ENCODE results near the gene ATP6AP1. TPM values are rescaled to one million over a fixed set of nuclear protein-coding genes. Genes with fewer than 3 reads are reported as not detected.

ATP6AP1 gene
- total RNA-seq, 1 experiment from 2014 or later, result 119 TPM

DNA sequence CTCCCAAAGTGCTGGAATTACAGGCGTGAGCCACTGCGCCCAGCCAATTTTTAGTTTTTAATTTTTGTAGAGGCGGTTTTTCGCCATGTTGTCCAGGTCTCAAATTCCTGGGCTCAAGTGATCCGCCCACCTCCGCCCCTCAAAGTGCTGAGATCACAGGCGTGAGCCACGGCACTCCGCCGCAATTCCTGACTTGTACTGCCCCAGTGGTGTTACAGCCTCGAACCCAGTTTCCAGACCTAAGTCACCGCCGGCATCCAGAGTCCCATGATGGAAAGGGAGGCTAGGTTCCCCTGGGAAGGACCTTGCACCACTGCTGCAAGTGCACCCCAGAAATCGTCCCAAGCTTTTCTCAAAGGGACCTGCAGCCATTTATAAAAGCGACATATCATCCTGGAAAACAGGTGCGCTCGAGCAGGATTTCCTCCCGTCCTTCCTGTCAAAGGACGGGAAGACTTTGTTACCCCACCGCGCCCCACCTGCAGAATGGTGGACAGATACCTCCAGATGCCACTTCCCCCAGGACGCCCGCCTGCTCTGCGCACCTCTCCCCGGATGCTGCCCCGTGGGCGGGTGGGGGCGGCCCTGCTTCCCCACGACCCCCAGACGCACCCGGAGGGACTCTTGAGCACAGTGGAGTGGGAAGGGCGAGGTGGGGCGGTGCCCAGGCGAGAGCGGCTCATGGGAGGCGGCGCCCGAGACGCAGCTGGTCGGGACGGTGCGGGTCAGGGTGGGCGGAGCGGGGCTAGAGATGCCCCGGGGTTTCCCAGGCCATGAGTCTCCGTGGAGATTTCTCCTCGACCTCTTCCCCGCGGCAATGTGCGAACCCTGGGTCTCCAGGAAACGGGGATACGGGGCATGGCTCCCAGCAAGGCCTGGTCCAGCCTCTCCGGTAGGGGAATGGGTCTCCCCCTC, 31.2 kb upstream of the ATP6AP1 start:
- intact Hi-C loops (cut with micrococcal nuclease; ENCODE audit: unreplicated experiment), result loop anchor here (5.0 kb wide), 4 partner anchors 45 to 135 kb away; partner anchors contain the start of genes FAM50A, PLXNA3 and UBL4A
- peaks cover 29% of the 10 kb centered on the region for H3K79me2 ChIP-seq (ENCODE audit: low read depth)
- peak overlapping the region; percentile 94 for H3K4me2 ChIP-seq
- peak overlapping the region; percentile 97 for H3K27ac ChIP-seq
- POLR2A ChIA-PET (ENCODE audit: unreplicated experiment), result interaction anchor here (0.5 to 1.0 kb wide), 6 partner anchors 22 to 77 kb away, joined by 3 to 14 read pairs (median 4); no protein-coding TSS in a partner anchor
- BruUV-seq (replicated peaks), result TSS peak; percentile 53
- H3K4me1 ChIP-seq (replicated peaks; ENCODE audit: insufficient read depth), result peaks cover 12% of the 10 kb centered on the region
- no peaks in the 10 kb centered on the region for H3K9me2 ChIP-seq (ENCODE audit: insufficient read depth)
- TF ChIP-seq, protein P1, sequence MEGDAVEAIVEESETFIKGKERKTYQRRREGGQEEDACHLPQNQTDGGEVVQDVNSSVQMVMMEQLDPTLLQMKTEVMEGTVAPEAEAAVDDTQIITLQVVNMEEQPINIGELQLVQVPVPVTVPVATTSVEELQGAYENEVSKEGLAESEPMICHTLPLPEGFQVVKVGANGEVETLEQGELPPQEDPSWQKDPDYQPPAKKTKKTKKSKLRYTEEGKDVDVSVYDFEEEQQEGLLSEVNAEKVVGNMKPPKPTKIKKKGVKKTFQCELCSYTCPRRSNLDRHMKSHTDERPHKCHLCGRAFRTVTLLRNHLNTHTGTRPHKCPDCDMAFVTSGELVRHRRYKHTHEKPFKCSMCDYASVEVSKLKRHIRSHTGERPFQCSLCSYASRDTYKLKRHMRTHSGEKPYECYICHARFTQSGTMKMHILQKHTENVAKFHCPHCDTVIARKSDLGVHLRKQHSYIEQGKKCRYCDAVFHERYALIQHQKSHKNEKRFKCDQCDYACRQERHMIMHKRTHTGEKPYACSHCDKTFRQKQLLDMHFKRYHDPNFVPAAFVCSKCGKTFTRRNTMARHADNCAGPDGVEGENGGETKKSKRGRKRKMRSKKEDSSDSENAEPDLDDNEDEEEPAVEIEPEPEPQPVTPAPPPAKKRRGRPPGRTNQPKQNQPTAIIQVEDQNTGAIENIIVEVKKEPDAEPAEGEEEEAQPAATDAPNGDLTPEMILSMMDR (conservative IDR thresholded peaks at IDR 0.05), result no peak
- no peaks in the 10 kb centered on the region for H3K9me3 ChIP-seq (ENCODE audit: insufficient read depth, low read depth)
- peak overlapping the region; percentile 66; the same call in 1 of the 2 replicates for H2AFZ ChIP-seq
- DNase-seq, result peak; percentile 68 to 84
- H3F3A ChIP-seq (ENCODE audit: insufficient read depth, low read depth), result peaks cover 50% of the 10 kb centered on the region
- peaks cover 22% of the 10 kb centered on the region for H4K20me1 ChIP-seq (ENCODE audit: insufficient read depth)
- peak overlapping the region; percentile 93 for H3K4me3 ChIP-seq
- H3K27me3 ChIP-seq (ENCODE audit: insufficient read depth, low read depth), result no peaks in the 10 kb centered on the region
- CTCF ChIA-PET, result interaction anchor here (4.4 kb wide), 1 partner anchor 23 kb away, joined by 14 read pairs; the partner anchor contains the start of gene FLNA
- peaks cover 20% of the 10 kb centered on the region for H3K36me3 ChIP-seq (ENCODE audit: low read depth)

- H3K9me2 ChIP-seq (ENCODE audit: insufficient read depth), result no peaks in the 10 kb centered on the region
- H3K4me1 ChIP-seq (replicated peaks; ENCODE audit: insufficient read depth), result peaks cover 12% of the 10 kb centered on the region
- H2AFZ ChIP-seq, result peak within 1 kb of the TSS; percentile 66; the same call in 1 of the 2 replicates
- H3K9me3 ChIP-seq (ENCODE audit: insufficient read depth, low read depth), result no peaks in the 10 kb centered on the region
- H3K27ac ChIP-seq, result peak within 1 kb of the TSS; percentile 97
- peak within 1 kb of the TSS; percentile 93 for H3K4me3 ChIP-seq
- intact Hi-C loops (cut with micrococcal nuclease; ENCODE audit: unreplicated experiment), result loop anchor here (5.0 kb wide), 4 partner anchors 44 to 134 kb away; partner anchors contain the start of genes FAM50A, PLXNA3 and UBL4A
- DNase-seq, result peak; percentile 92 to 98
- peak within 1 kb of the TSS; percentile 94 for H3K4me2 ChIP-seq
- H3K36me3 ChIP-seq (ENCODE audit: low read depth), result peaks cover 20% of the 10 kb centered on the region
- H3F3A ChIP-seq (ENCODE audit: insufficient read depth, low read depth), result peaks cover 52% of the 10 kb centered on the region
- H3K27me3 ChIP-seq (ENCODE audit: insufficient read depth, low read depth), result no peaks in the 10 kb centered on the region
- peaks cover 29% of the 10 kb centered on the region for H3K79me2 ChIP-seq (ENCODE audit: low read depth)
- H4K20me1 ChIP-seq (ENCODE audit: insufficient read depth), result peaks cover 22% of the 10 kb centered on the region
- CTCF ChIA-PET, result interaction anchor here (1.2 to 4.4 kb wide), 2 partner anchors 11 to 24 kb away, joined by 5 to 14 read pairs; partner anchors contain the start of genes DNASE1L1 and FLNA
- no TSS peak for BruUV-seq (replicated peaks)
- POLR2A ChIA-PET (ENCODE audit: unreplicated experiment), result interaction anchor here (0.5 to 0.7 kb wide), 3 partner anchors 27 to 76 kb away, joined by 4 to 14 read pairs (median 11); no protein-coding TSS in a partner anchor
- TF ChIP-seq, protein P1 (conservative IDR thresholded peaks at IDR 0.05), result no peak
- no peak for TF ChIP-seq EZH2 (IDR thresholded peaks at IDR 0.05; ENCODE audit: low read depth)
Measured at GRCh38 chrX:154397888-154398667, 30.4 kb upstream of the ATP6AP1 start, which contains the start of gene RPL10. TSS of gene RPL10 (plus strand) at chrX:154398377. CDS start at chrX:154398520, 143 bp downstream.
